Cardiac fibroblast (primary cell): ENCODE measurements around the gene MFSD12.

Experiments used
- DNase-seq, 2 donors: peaks; one replicate each; pipeline versions ENCODE4 v3.0.0 to v3.0.0-alpha.2; 2010; ENCODE audit warnings: low read depth in 2 of 2
- H3K4me3 ChIP-seq, 2 donors: replicated peaks in 1 of 2; 1 replicate in 1 of 2; 2 replicates in 1 of 2; pipeline ENCODE4 v1.5.1; 2011; ENCODE audit warnings: low read depth in 2 of 2, low read length in 2 of 2, mild to moderate bottlenecking in 2 of 2, moderate library complexity in 1 of 2
- CTCF ChIP-seq: IDR thresholded peaks from one replicate; pipeline ENCODE4 v1.5.1; 2011; ENCODE audit warnings: low read depth, mild to moderate bottlenecking, low read length, inconsistent platforms

Gene MFSD12

GRCh38 chr19:3591876-3592613, 34.7 kb upstream of the MFSD12 start:
- peak in 1 of 2 donors; percentile 50 for DNase-seq
- TF ChIP-seq CTCF, result no peak
- H3K4me3 ChIP-seq, result no peak overlapping the region

- no peak overlapping the region for H3K4me3 ChIP-seq
- DNase-seq, result no peak
- TF ChIP-seq CTCF, result no peak
Measured at GRCh38 chr19:3590991-3591659, 33.7 kb upstream of the MFSD12 start.

- no peak for DNase-seq
- TF ChIP-seq CTCF, result no peak
- H3K4me3 ChIP-seq, result no peak overlapping the region
Measured at GRCh38 chr19:3589949-3590348, 32.6 kb upstream of the MFSD12 start.

GRCh38 chr19:3589439-3589838, 32.1 kb upstream of the MFSD12 start:
- DNase-seq, result no peak
- TF ChIP-seq CTCF, result no peak
- H3K4me3 ChIP-seq, result no peak overlapping the region

GRCh38 chr19:3586707-3587346, 29.4 kb upstream of the MFSD12 start:
- TF ChIP-seq CTCF, result no peak
- DNase-seq, result no peak
- H3K4me3 ChIP-seq, result no peak overlapping the region

GRCh38 chr19:3586127-3586626, 28.8 kb upstream of the MFSD12 start:
- no peak for DNase-seq
- TF ChIP-seq CTCF, result peak; percentile 49
- peak overlapping the region in 1 of 2 donors; percentile 5 for H3K4me3 ChIP-seq
